Progenitor cell of endocrine pancreas (in vitro differentiated cells): ENCODE results near the gene CORO1C. TPM values are rescaled to one million over a fixed set of nuclear protein-coding genes. Genes with fewer than 3 reads are reported as not detected.

Experiments used
- DNase-seq: peaks from one replicate; pipeline ENCODE4 v3.0.0; 2021; ENCODE audit warnings: low spot score; ENCODE audit not compliant: unreplicated experiment
- H3K27ac Mint-ChIP-seq: 2 replicates; pipeline ENCODE4 v1.8.0; 2021; ENCODE audit warnings: mild to moderate bottlenecking, moderate library complexity, mixed read lengths
- H3K27me3 Mint-ChIP-seq: 2 replicates; pipeline ENCODE4 v1.8.0; 2021; ENCODE audit warnings: mixed read lengths
- H3K36me3 Mint-ChIP-seq: 2 replicates; pipeline ENCODE4 v1.8.0; 2022; ENCODE audit warnings: mixed read lengths; ENCODE audit not compliant: insufficient read depth
- H3K4me1 Mint-ChIP-seq: 2 replicates; pipeline ENCODE4 v1.8.0; 2021; ENCODE audit warnings: low read depth, mixed read lengths
- H3K4me3 Mint-ChIP-seq: 2 replicates; pipeline ENCODE4 v1.8.0; 2021; ENCODE audit warnings: low read depth, mild to moderate bottlenecking, moderate library complexity, mixed read lengths
- H3K9me3 Mint-ChIP-seq: 2 replicates; pipeline ENCODE4 v1.8.0; 2021; ENCODE audit warnings: low read depth, mixed read lengths
- CTCF ChIP-seq: fragments of 200-600 bp; sonication (generic); IDR thresholded peaks from one replicate; pipeline ENCODE4 v1.5.0; 2021; ENCODE audit warnings: antibody characterized with exemption, mild to moderate bottlenecking; ENCODE audit not compliant: unreplicated experiment
- total RNA-seq: library from RNA; stranded (reverse); gene quantifications from 2 replicates; pipeline ENCODE4 v1.2.1, GENCODE V29; 2021

The CORO1C gene
- total RNA-seq, 1 donor from 2014 or later = 68.3 TPM

DNA sequence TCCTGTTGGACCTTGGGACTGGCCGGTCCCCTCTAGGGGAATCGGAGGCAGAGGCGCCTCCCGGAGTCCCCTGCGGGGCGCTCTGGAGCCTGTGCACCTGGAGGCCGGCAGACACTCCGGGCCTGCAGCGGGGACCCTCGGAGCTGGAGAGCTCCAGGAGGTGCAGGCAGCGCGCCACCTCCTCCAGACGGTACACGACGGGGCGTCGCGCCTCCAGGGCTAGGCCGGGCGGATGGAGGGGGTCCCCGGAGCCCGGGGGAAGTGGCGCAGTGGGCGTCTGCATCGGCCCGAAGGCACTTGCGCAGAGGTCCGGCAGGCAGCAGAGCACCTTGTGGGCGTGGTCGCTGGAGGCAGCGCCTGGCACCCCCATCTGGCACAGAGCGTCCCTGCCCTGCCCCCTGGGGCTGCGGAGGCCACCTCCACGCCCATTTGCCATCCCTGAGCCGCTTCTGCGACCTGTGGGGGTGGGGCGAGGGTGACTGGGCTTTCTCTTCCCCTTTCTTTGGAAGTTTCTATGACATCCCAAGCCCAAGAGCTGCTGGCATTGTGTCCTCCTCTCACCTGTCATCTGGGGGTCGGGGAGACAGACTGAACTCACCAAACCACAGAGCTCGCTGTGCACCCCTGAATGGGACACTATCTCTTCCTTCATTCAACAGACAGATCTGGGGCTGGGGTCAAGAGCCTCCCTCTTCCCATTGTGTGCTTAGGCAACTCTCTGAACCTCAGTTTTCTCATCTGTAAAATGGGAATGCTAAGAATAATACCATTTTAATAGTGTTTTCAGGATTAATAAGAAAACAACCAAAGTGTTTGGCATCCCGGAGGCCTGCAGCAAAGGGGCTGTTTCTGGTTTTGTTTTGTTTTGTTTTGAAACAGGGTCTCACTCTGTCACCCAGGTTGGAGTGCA is 37.5 kb upstream of the CORO1C start:
- Mint-ChIP-seq H3K27me3 (peaks cover 17% of the 10 kb centered on the region), H3K36me3 (no peaks in the 10 kb centered on the region), H3K9me3 (no peaks in the 10 kb centered on the region), H3K4me1 (no peaks in the 10 kb centered on the region), H3K4me3 (peak overlapping the region; percentile 11), H3K27ac (no peak overlapping the region)
- DNase-seq = peak; percentile 28
- TF ChIP-seq CTCF = peak; percentile 37

DNA sequence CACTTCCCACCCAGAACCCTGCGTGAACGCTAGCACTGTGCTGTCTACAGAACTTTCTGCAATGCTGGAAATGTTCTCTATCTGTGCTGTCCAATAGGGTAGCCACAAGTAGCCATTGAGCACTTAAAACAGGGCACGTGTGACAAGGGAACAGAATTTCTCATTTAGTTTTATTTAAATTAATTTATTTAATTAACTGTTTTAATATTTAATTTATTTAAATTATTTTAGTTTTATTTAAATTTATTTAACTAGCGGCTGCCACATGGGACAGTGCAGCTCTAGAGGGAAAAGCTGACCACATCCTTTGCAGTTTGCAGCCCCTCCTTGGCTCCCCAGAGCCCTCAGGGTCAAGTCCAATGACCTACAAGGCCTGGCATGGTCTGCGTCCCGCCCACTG is 35.0 kb upstream of the CORO1C start:
- Mint-ChIP-seq H3K9me3 (no peaks in the 10 kb centered on the region), H3K27me3 (peaks cover 17% of the 10 kb centered on the region), H3K36me3 (no peaks in the 10 kb centered on the region), H3K27ac (no peak overlapping the region), H3K4me3 (no peak overlapping the region), H3K4me1 (no peaks in the 10 kb centered on the region)
- DNase-seq = no peak
- TF ChIP-seq CTCF = no peak

GRCh38 chr12:108765289-108765764 is 34.0 kb upstream of the CORO1C start:
- H3K36me3 Mint-ChIP-seq = no peaks in the 10 kb centered on the region
- peaks cover 13% of the 10 kb centered on the region for H3K27me3 Mint-ChIP-seq
- no peaks in the 10 kb centered on the region for H3K4me1 Mint-ChIP-seq
- no peaks in the 10 kb centered on the region for H3K9me3 Mint-ChIP-seq
- H3K4me3 Mint-ChIP-seq = no peak overlapping the region
- TF ChIP-seq CTCF = no peak
- no peak for DNase-seq
- no peak overlapping the region for H3K27ac Mint-ChIP-seq

- no peak for DNase-seq
- no peaks in the 10 kb centered on the region for H3K36me3 Mint-ChIP-seq
- H3K27me3 Mint-ChIP-seq = peaks cover 13% of the 10 kb centered on the region
- TF ChIP-seq CTCF = no peak
- no peaks in the 10 kb centered on the region for H3K9me3 Mint-ChIP-seq
- no peak overlapping the region for H3K27ac Mint-ChIP-seq
- no peak overlapping the region for H3K4me3 Mint-ChIP-seq
- H3K4me1 Mint-ChIP-seq = peaks cover 1% of the 10 kb centered on the region
Measured at GRCh38 chr12:108764540-108765288, 33.4 kb upstream of the CORO1C start.

DNA sequence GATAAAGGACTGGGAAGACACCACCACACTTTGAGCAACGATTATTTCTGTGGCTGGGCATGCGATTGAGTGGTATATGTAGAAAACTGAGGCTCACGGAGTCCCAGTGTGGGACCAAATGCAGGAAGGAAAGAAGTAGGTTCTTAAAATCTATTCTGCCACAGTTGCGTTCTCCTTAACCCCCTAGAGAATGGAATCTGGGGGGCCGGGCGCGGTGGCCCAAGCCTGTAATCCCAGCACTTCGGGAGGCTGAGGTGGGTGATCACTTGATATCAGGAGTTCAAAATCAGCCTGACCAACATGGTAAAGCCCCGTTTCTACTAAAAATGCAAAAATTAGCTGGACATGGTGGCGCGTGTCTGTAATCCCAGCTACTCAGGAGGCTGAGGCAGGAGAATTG is 29.9 kb upstream of the CORO1C start:
- Mint-ChIP-seq H3K27ac (no peak overlapping the region), H3K4me1 (peaks cover 8% of the 10 kb centered on the region), H3K4me3 (no peak overlapping the region), H3K27me3 (peaks cover 5% of the 10 kb centered on the region), H3K36me3 (no peaks in the 10 kb centered on the region), H3K9me3 (no peaks in the 10 kb centered on the region)
- DNase-seq = no peak
- no peak for TF ChIP-seq CTCF
